Measurements from ENCODE around the gene CHCHD4. TPM values are rescaled to one million over a fixed set of nuclear protein-coding genes. Genes with fewer than 3 reads are reported as not detected.
"Not testable (repeated sequence)": the region's sequence is repeated elsewhere in the genome, so short reads cannot be mapped to it uniquely, and the experiment has no call there.

The CHCHD4 gene
- polyA plus RNA-seq, 1 experiment, result 6.7 TPM

DNA sequence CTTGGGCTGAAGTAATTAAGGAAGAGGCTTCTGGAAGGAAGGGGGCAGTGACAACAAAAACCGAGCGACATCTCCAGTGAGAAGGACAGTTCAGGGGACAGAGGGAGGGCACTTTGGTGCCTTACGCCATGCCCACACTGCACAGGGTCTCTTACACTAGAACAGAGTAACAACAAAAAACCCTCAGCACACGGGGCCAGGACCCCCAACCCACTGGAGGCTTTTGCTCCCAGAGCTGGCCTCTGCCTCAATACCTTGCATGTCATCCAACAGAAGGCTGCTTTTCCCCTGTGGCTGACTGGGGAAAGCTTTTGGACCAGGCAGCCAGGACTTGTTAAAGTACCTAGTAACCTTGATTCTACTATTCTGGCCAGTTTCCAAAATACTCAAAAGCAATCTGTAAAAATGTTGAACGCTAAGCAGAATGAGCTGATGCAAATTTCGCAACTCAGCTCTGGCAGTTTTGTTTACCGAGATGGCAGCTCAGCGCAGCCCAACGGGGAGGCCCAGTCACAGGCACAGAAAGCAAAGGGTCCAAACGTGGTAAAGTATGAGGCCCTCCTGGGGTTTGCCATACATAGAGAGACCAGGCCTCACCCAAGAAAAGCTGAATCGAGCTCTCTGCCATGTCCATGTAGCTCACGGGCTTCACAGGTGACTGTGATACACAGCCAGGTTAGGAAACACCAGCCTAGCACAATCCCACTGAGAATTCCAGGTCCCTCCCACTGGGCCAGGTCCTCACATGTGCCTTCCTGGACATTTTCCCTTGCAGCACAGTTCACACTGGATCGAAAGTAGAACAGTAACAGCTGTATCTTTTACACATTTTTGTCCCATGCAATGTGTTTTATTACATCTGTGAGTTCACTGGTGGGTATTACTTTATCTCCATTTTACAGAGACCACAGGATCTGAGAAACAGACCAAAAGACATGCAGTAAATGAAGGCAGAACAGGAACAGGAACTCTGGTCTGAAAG, 6.0 kb downstream of the CHCHD4 start:
- Histone ChIP-seq H3K27me3 (ENCODE audit: control insufficient read depth, insufficient read depth, low read length) (no peaks in the 10 kb centered on the region), H3K36me3 (ENCODE audit: control insufficient read depth, insufficient read depth, low read length) (peaks cover 10% of the 10 kb centered on the region), H3K4me3 (ENCODE audit: low read depth, low read length) (no peak overlapping the region)
- ChIA-PET POLR2A (no interaction called here), CTCF (interaction anchor here (0.5 to 1.3 kb wide), 3 partner anchors 9 to 85 kb away, joined by 3 read pairs; no protein-coding TSS in a partner anchor)
- no peak for DNase-seq (ENCODE audit: low read depth)
- TF ChIP-seq, protein P1, sequence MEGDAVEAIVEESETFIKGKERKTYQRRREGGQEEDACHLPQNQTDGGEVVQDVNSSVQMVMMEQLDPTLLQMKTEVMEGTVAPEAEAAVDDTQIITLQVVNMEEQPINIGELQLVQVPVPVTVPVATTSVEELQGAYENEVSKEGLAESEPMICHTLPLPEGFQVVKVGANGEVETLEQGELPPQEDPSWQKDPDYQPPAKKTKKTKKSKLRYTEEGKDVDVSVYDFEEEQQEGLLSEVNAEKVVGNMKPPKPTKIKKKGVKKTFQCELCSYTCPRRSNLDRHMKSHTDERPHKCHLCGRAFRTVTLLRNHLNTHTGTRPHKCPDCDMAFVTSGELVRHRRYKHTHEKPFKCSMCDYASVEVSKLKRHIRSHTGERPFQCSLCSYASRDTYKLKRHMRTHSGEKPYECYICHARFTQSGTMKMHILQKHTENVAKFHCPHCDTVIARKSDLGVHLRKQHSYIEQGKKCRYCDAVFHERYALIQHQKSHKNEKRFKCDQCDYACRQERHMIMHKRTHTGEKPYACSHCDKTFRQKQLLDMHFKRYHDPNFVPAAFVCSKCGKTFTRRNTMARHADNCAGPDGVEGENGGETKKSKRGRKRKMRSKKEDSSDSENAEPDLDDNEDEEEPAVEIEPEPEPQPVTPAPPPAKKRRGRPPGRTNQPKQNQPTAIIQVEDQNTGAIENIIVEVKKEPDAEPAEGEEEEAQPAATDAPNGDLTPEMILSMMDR (IDR thresholded peaks at IDR 0.05; ENCODE audit: insufficient read depth, low read depth, low read length), result no peak

DNA sequence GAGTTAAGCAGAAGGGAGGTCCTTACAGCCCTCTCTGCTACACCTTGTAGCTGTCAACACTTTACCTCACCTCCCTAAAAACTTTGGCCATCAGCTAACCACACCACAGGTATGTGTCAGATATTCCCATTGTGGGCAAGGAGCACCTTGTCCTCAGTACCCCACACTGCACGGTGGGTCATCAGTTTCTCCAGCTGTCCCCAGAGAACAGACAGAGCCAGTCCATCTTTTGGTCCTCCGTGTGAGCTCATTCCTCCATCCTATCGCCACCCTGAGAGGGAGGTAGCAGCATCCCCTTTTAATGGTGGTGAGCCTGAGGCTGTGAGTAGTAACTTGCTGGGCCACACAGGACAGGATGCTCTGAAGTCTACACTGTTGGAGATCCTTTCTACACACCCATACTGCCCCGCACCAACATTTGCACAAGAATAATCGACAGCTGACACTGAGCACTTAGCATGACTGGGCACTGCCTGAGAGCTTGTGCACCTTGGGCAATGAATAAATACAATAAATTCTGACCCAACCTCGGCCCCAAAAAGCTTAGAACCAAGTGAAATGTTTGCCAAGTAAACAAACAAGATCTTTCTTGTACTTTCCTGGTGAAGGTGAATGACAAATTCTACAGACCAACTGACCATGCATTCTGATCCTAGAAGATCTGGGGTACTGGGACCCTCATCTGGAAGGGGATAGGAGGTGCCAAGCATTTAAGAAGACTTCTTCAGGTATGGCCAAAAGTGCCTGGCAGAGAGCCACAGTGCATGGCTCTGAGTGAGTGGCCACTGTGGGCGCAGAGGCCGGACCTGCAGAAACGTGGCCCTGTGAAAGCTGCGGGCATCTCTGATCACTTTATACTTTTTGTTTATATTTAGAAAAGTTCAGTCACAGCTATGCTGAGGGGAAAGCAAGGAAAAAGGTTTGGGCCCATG, 6.9 kb downstream of the CHCHD4 start:
- ChIA-PET POLR2A (no interaction called here), CTCF (no interaction called here)
- Histone ChIP-seq H3K36me3 (ENCODE audit: control insufficient read depth, insufficient read depth, low read length) (peaks cover 12% of the 10 kb centered on the region), H3K27me3 (ENCODE audit: control insufficient read depth, insufficient read depth, low read length) (no peaks in the 10 kb centered on the region), H3K4me3 (ENCODE audit: low read depth, low read length) (no peak overlapping the region)
- TF ChIP-seq, protein P1 (IDR thresholded peaks at IDR 0.05; ENCODE audit: insufficient read depth, low read depth, low read length), result no peak
- DNase-seq (ENCODE audit: low read depth), result no peak

DNA sequence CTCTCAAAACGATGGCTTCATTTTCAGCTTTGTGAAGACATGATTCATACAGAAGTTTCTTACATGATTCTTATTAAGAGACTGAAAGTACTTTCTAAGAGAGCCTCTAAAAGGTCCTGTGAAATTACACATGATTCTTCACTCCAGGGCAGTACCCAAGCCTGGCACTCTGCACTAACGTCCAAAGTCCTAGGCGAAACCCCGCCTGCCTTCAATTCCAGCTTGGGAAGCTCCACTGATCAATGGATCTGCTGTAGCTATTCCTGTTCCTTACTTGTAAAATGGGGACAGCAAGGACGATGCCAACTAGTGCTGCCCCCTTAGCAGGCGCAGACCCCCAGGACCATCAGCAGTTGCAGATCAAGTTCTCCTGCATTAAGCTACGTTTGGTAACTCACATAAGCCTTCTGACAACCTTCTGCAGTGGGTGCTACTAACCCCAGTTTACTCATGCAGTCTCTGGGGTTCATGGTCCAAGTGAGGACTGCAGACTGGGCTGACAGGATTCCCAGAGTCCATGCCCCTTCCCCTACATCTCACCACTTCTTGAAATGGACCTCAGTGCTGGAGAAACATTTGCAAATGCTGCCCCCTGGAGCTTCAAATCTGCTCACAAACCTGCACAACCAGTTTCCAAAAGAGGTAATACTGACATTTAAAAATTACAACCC, 10.6 kb downstream of the CHCHD4 start:
- Histone ChIP-seq H3K4me3 (ENCODE audit: low read depth, low read length) (no peak overlapping the region), H3K27me3 (ENCODE audit: control insufficient read depth, insufficient read depth, low read length) (no peaks in the 10 kb centered on the region), H3K36me3 (ENCODE audit: control insufficient read depth, insufficient read depth, low read length) (peaks cover 12% of the 10 kb centered on the region)
- ChIA-PET CTCF (interaction anchor here (1.0 to 2.5 kb wide), 4 partner anchors 10 to 456 kb away, joined by 4 to 16 read pairs (median 6); partner anchors contain the start of genes CHCHD4 and TMEM43), POLR2A (interaction anchor here (0.6 kb wide), 1 partner anchor 19 kb away, joined by 3 read pairs; no protein-coding TSS in a partner anchor)
- DNase-seq (ENCODE audit: low read depth), result no peak
- TF ChIP-seq, protein P1 (IDR thresholded peaks at IDR 0.05; ENCODE audit: insufficient read depth, low read depth, low read length), result no peak

DNA sequence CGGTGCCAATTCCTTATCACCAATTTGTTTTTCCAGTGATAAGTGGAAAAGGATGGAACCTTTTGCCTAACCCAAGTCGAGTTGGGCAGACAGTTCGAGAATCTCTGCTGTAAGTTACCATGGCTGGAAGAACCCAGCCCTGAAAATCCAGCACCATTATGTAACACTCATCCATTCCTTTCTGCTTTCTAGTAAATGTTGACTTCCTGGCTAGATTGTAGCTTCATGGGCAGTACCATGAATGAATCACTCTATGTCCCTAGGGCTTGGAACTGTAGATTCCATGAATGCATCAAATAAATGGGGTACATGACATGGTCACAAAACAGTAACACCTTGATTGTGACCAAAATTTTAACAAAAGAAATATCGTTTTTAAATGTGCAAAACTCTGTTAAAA, 14.0 kb downstream of the CHCHD4 start:
- ChIA-PET CTCF (interaction anchor here (1.4 kb wide), 1 partner anchor 9 kb away, joined by 3 read pairs; no protein-coding TSS in a partner anchor), POLR2A (no interaction called here)
- no peak for DNase-seq (ENCODE audit: low read depth)
- H3K4me3 ChIP-seq (ENCODE audit: low read depth, low read length), result no peak overlapping the region
- TF ChIP-seq, protein P1 (IDR thresholded peaks at IDR 0.05; ENCODE audit: insufficient read depth, low read depth, low read length), result no peak
- H3K27me3 ChIP-seq (ENCODE audit: control insufficient read depth, insufficient read depth, low read length), result no peaks in the 10 kb centered on the region
- H3K36me3 ChIP-seq (ENCODE audit: control insufficient read depth, insufficient read depth, low read length), result peaks cover 9% of the 10 kb centered on the region

DNA sequence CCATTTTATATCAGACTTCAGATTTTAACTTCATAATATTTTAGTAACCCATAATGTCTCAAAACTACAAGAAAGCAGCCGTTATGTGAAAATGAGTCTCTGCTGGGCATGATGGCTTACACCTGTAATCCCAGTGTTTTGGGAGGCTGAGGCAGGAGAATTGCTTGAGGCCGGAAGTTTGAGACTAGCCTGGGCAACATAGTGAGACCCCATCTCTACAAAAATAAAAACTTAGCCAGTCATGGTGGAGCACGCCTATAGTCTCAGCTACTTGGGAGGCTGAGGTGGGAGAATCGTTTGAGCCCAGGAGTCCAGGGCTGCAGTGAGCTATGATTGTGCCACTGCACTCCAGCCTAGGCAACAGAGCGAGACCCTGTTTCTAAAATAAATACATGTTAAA, 14.8 kb downstream of the CHCHD4 start:
- POLR2A ChIA-PET, CTCF ChIA-PET: not testable (repeated sequence)

More for the DNA sequence above, 14.8 kb downstream of the CHCHD4 start:
- not testable (repeated sequence) for H3K4me3 ChIP-seq (ENCODE audit: low read depth, low read length); DNase-seq (ENCODE audit: low read depth); H3K27me3 ChIP-seq (ENCODE audit: control insufficient read depth, insufficient read depth, low read length); H3K36me3 ChIP-seq (ENCODE audit: control insufficient read depth, insufficient read depth, low read length)
